Vagina (tissue), 2 donors: Measurements from ENCODE around the gene IGFLR1. TPM values are rescaled to one million over a fixed set of nuclear protein-coding genes. Genes with fewer than 3 reads are reported as not detected.
"Not testable (repeated sequence)": the region's sequence is repeated elsewhere in the genome, so short reads cannot be mapped to it uniquely, and the experiment has no call there.

Source experiments
- DNase-seq, 2 donors: peaks; one replicate each; pipeline ENCODE4 v3.0.0-alpha.2; 2017; ENCODE audit errors: extremely low spot score in 2 of 2
- H3K27ac ChIP-seq: fragments of 200-600 bp; sonication (generic); one replicate; pipeline ENCODE4 v1.5.1; 2019
- H3K27me3 ChIP-seq: fragments of 200-600 bp; sonication (generic); one replicate; pipeline ENCODE4 v1.5.1; 2019
- H3K36me3 ChIP-seq, 2 donors: fragments of 200-600 bp; sonication (generic); one replicate each; pipeline ENCODE4 v1.5.1; 2017 to 2019
- H3K4me1 ChIP-seq: fragments of 200-600 bp; sonication (generic); one replicate; pipeline ENCODE4 v1.5.1; 2019
- H3K4me3 ChIP-seq, 2 donors: fragments of 200-600 bp; sonication (generic); 1 replicate in 1 of 2; 2 replicates in 1 of 2; pipeline ENCODE4 v1.5.1; 2016 to 2019
- H3K9me3 ChIP-seq: fragments of 200-600 bp; sonication (generic); one replicate; pipeline ENCODE4 v1.5.1; 2019
- POLR2A ChIP-seq, 2 donors: fragments of 450-650 bp; IDR thresholded peaks; one replicate each; pipeline ENCODE4 v1.6.1; 2017; ENCODE audit warnings: antibody characterized with exemption in 2 of 2, mild to moderate bottlenecking in 2 of 2, moderate library complexity in 2 of 2
- POLR2AphosphoS5 ChIP-seq, 2 donors: sonication (generic); formaldehyde crosslinking; IDR thresholded peaks; one replicate each; pipeline ENCODE4 v1.9.0; 2017; ENCODE audit warnings: antibody characterized with exemption in 2 of 2, mild to moderate bottlenecking in 2 of 2, low read depth in 1 of 2; ENCODE audit not compliant: insufficient read depth in 1 of 2
- intact Hi-C: fragments of 100-400 bp; cut with DNase I; formaldehyde crosslinking; loops from one replicate; pipeline ENCODE4 v1.15.1; 2023
- total RNA-seq: library from RNA; depleted of rRNA; stranded (reverse); fragments of >200 nt; gene quantifications from one replicate; pipeline ENCODE4 v1.2.3, GENCODE V29; 2016
- TF ChIP-seq, protein P1 (sequence below), 3 experiments: fragments of 450-650 bp in 2 of 3; fragments of 200-600 bp in 1 of 3; sonication (generic) in 1 of 3; IDR thresholded peaks; one replicate each; pipeline ENCODE4 v1.5.1; 2017 to 2019; ENCODE audit warnings: antibody characterized with exemption in 3 of 3, mild to moderate bottlenecking in 2 of 3, moderate library complexity in 2 of 3

IGFLR1 gene
- total RNA-seq, 1 donor from 2014 or later: 7.4 TPM

DNA sequence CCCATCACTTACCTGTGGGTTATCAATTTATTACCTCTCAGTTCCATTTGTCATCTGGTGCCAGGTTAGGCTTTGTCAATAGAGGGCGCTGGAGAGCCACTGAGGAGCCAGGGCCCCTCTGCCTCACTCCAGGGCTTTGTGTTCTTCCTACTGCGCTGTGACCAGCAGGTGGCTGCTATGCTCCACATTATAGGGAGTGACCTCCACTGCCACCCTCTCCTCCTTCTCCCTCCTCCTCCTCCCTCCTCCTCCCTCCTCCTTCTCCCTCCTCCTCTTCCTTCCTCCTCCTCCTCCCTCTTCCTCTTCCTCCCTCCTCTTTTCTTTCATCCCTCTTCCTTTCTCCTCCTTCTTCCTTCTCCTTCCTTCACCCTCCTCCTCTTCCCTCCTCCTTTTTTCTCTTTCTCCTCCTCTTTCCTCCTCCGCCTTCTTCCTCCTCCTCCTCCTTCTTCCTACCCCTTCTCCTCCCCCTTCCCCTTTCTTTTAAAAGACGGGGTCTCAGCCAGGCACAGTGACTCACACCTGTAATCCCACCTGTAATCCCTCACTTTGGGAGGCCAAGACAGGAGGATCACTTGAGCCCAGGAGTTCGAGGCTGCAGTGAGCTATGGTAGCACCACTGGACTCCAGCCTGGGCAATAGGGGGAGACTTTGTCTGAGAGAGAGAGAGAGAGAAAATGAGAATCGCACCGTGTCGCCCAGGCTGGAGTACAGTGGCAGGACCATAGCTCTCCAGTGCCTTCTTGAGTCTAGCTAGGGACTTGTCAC lies 48.2 kb downstream of the IGFLR1 start:
- TF ChIP-seq POLR2AphosphoS5 (IDR thresholded peaks at IDR 0.05; ENCODE audit: insufficient read depth in 1 of 2, low read depth in 1 of 2) (peak in 1 of 2 donors; percentile 49), POLR2A (IDR thresholded peaks at IDR 0.05) (no peak)
- TF ChIP-seq, protein P1, sequence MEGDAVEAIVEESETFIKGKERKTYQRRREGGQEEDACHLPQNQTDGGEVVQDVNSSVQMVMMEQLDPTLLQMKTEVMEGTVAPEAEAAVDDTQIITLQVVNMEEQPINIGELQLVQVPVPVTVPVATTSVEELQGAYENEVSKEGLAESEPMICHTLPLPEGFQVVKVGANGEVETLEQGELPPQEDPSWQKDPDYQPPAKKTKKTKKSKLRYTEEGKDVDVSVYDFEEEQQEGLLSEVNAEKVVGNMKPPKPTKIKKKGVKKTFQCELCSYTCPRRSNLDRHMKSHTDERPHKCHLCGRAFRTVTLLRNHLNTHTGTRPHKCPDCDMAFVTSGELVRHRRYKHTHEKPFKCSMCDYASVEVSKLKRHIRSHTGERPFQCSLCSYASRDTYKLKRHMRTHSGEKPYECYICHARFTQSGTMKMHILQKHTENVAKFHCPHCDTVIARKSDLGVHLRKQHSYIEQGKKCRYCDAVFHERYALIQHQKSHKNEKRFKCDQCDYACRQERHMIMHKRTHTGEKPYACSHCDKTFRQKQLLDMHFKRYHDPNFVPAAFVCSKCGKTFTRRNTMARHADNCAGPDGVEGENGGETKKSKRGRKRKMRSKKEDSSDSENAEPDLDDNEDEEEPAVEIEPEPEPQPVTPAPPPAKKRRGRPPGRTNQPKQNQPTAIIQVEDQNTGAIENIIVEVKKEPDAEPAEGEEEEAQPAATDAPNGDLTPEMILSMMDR (IDR thresholded peaks at IDR 0.05): peak; percentile 85 to 98 (median 92)
- Histone ChIP-seq H3K9me3 (no peaks in the 10 kb centered on the region), H3K27me3 (no peaks in the 10 kb centered on the region), H3K36me3 (no peaks in the 10 kb centered on the region), H3K4me1 (no peaks in the 10 kb centered on the region), H3K4me3 (no peak overlapping the region), H3K27ac (no peak overlapping the region)
- DNase-seq: no peak
- intact Hi-C loops: loop anchor here (2.0 kb wide), 1 partner anchor 45 kb away; no protein-coding TSS in a partner anchor

DNA sequence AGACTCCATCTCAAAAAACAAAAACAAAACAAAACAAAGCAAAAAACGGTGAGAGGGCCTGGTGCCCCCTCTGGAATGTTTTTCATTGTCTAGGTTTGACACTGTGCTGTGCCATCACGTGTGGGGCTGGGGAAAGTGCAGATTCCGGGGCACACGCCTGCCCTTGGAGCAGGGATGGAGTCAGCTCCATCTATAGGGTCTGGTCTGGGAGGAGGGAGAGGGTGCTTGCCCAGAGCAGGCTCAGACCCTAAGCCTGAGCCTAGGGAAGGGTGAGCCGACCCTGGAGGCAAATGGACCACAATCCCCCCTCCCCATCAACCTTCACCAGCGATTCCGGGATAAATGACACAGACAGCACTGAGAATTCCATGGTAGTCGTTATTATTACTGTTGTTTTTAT lies 48.8 kb downstream of the IGFLR1 start:
- intact Hi-C loops: no loop called here
- no peaks in the 10 kb centered on the region for H3K27me3 ChIP-seq
- H3K4me3 ChIP-seq: no peak overlapping the region
- DNase-seq: no peak
- no peak for TF ChIP-seq POLR2AphosphoS5 (IDR thresholded peaks at IDR 0.05; ENCODE audit: insufficient read depth in 1 of 2, low read depth in 1 of 2)
- H3K9me3 ChIP-seq: no peaks in the 10 kb centered on the region
- H3K36me3 ChIP-seq: no peaks in the 10 kb centered on the region
- no peaks in the 10 kb centered on the region for H3K4me1 ChIP-seq
- H3K27ac ChIP-seq: no peak overlapping the region

DNA sequence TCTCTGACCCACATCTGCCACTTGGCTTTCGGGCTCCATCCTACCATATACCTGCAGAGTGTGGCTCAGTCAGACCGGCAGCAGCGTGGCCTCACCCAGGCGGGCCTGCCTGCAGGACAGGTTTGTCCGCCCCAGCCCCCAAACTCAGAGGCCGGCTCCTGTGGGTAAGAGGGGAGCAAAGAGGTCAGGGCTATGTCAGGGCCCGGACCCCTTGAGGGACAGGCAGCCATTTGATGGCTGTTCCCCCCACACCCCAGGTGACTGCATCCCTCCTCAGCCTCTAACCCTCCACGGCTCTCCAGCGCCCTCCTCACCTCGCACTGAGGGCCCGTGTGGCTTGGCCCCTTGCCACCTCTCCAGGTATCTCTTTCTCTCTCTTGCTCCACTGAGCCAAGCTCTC lies 50.2 kb downstream of the IGFLR1 start:
- no peak overlapping the region for H3K27ac ChIP-seq
- DNase-seq: no peak
- no peaks in the 10 kb centered on the region for H3K36me3 ChIP-seq
- H3K27me3 ChIP-seq: no peaks in the 10 kb centered on the region
- no peak overlapping the region for H3K4me3 ChIP-seq
- H3K9me3 ChIP-seq: no peaks in the 10 kb centered on the region
- H3K4me1 ChIP-seq: no peaks in the 10 kb centered on the region
- TF ChIP-seq POLR2A (IDR thresholded peaks at IDR 0.05) (no peak), POLR2AphosphoS5 (IDR thresholded peaks at IDR 0.05; ENCODE audit: insufficient read depth in 1 of 2, low read depth in 1 of 2) (no peak)
- TF ChIP-seq, protein P1 (IDR thresholded peaks at IDR 0.05): no peak
- intact Hi-C loops: no loop called here

DNA sequence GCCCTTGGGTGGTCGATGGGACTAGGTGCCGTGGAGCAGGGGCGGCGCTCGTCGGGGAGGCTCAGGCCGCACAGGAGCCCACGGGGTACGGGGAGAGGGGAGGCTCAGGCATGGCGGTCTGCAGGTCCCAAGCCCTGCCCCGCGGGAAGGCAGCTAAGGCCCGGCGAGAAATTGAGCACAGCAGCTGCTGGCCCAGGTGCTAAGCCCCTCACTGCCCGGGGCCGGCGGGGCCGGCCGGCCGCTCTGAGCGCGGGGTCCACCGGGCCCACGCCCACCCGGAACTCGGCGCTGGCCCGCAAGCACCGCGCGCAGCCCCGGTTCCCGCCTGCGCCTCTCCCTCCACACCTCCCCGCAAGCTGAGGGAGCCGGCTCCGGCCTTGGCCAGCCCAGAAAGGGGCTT lies 51.1 kb downstream of the IGFLR1 start:
- DNase-seq, H3K9me3 ChIP-seq, H3K4me1 ChIP-seq, intact Hi-C loops, H3K27me3 ChIP-seq, H3K4me3 ChIP-seq, H3K36me3 ChIP-seq, H3K27ac ChIP-seq: not testable (repeated sequence)

DNA sequence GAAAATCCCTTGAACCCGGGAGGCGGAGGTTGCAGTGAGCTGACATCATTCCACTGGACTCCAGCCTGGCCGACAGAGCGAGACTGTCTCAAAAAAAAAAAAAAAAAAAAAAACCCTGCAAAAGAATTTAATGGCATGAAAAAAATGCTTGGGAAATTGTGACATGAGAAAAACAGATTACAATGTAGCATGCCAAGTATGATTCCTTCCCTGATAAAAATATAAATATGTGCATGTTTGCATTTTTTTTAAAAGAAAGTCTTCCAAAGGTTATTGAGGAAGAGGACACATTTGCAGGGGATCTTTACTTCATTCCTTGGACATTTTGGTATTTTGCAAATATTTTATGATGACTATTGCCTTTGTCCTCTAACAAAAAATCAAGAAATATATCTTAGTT lies 52.4 kb downstream of the IGFLR1 start:
- no peaks in the 10 kb centered on the region for H3K36me3 ChIP-seq
- no peak for TF ChIP-seq POLR2AphosphoS5 (IDR thresholded peaks at IDR 0.05; ENCODE audit: insufficient read depth in 1 of 2, low read depth in 1 of 2)
- TF ChIP-seq, protein P1 (IDR thresholded peaks at IDR 0.05): no peak
- TF ChIP-seq POLR2A (IDR thresholded peaks at IDR 0.05): no peak
- no peak for DNase-seq
- H3K4me1 ChIP-seq: no peaks in the 10 kb centered on the region
- no peaks in the 10 kb centered on the region for H3K27me3 ChIP-seq
- no peak overlapping the region for H3K4me3 ChIP-seq
- H3K9me3 ChIP-seq: no peaks in the 10 kb centered on the region
- intact Hi-C loops: no loop called here
- H3K27ac ChIP-seq: no peak overlapping the region

Other genes starting within 250 kb of the IGFLR1 start
- gene DMKN, start 228.8 kb downstream of the IGFLR1 start, total RNA-seq: 237 TPM
- gene SBSN, start 214.1 kb downstream of the IGFLR1 start, total RNA-seq: 162 TPM
- not detected for gene GAPDHS, start 209.0 kb downstream of the IGFLR1 start, total RNA-seq
- gene TMEM147, start 196.8 kb downstream of the IGFLR1 start, total RNA-seq: 104 TPM
- not detected for gene ATP4A, start 178.8 kb downstream of the IGFLR1 start, total RNA-seq
- not detected for gene PMIS2, start 156.3 kb downstream of the IGFLR1 start, total RNA-seq
- gene HAUS5, start 129.7 kb downstream of the IGFLR1 start, total RNA-seq: 11.0 TPM
- 54.3 TPM for gene RBM42, start 113.4 kb downstream of the IGFLR1 start, total RNA-seq
- not detected for gene ETV2, start 100.7 kb downstream of the IGFLR1 start, total RNA-seq
- 265 TPM for gene COX6B1, start 94.1 kb downstream of the IGFLR1 start, total RNA-seq
- 9.1 TPM for gene UPK1A, start 75.9 kb downstream of the IGFLR1 start, total RNA-seq
- gene ZBTB32, start 37.9 kb downstream of the IGFLR1 start, total RNA-seq: not detected
- 16.0 TPM for gene KMT2B, start 24.4 kb downstream of the IGFLR1 start, total RNA-seq
- 6.6 TPM for gene U2AF1L4, start 3.0 kb upstream of the IGFLR1 start, total RNA-seq
- gene PSENEN, start 3.2 kb upstream of the IGFLR1 start, total RNA-seq: 28.2 TPM
- gene LIN37, start 6.1 kb upstream of the IGFLR1 start, total RNA-seq: 11.3 TPM
- gene HSPB6, start 14.6 kb upstream of the IGFLR1 start, total RNA-seq: 238 TPM
- 13.8 TPM for gene PROSER3, start 15.7 kb upstream of the IGFLR1 start, total RNA-seq
- gene ARHGAP33, start 33.1 kb upstream of the IGFLR1 start, total RNA-seq: 35.4 TPM
- gene PRODH2, start 70.4 kb upstream of the IGFLR1 start, total RNA-seq: not detected
- gene NPHS1, start 110.1 kb upstream of the IGFLR1 start, total RNA-seq: not detected
- not detected for gene KIRREL2, start 114.5 kb upstream of the IGFLR1 start, total RNA-seq
- 1.5 TPM for gene APLP1, start 126.1 kb upstream of the IGFLR1 start, total RNA-seq
- gene NFKBID, start 158.1 kb upstream of the IGFLR1 start, total RNA-seq: 15.7 TPM
- 9.1 TPM for gene HCST, start 160.1 kb upstream of the IGFLR1 start, total RNA-seq
- 68.5 TPM for gene TYROBP, start 165.8 kb upstream of the IGFLR1 start, total RNA-seq
- 9.1 TPM for gene LRFN3, start 193.9 kb upstream of the IGFLR1 start, total RNA-seq